ENCODE results near the gene USP37. TPM values are rescaled to one million over a fixed set of nuclear protein-coding genes. Genes with fewer than 3 reads are reported as not detected.

USP37 gene
- total and polyA plus RNA-seq, 2 of the 13 experiments (the other 11 are each of a cell fraction or from before 2014, with no cell fraction given), result 6.5 to 30.6 TPM

DNA sequence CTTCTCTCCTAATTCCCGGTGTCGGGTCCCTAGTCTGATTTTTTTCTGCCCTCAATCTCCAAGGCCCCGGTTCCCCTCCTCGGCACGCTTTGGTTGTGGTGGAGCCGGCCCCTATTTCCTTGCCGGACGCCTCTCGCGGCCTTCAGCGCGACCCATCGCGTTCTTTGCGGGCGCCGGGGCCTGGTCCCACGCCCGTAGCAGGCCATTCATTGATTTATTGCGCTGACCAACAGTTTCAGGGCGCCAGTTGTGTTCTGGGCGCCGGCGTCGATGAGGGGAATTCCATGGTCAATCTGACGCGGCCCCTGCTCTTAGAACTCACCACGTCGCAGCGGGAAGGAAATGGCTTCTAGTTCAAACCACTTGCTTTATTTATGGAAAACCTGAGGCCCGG is 884 bp upstream of the USP37 start (continued):
- TF ChIP-seq, protein P1, sequence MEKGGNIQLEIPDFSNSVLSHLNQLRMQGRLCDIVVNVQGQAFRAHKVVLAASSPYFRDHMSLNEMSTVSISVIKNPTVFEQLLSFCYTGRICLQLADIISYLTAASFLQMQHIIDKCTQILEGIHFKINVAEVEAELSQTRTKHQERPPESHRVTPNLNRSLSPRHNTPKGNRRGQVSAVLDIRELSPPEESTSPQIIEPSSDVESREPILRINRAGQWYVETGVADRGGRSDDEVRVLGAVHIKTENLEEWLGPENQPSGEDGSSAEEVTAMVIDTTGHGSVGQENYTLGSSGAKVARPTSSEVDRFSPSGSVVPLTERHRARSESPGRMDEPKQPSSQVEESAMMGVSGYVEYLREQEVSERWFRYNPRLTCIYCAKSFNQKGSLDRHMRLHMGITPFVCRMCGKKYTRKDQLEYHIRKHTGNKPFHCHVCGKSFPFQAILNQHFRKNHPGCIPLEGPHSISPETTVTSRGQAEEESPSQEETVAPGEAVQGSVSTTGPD (CRISPR knock-in tag; IDR thresholded peaks at IDR 0.05), result peak; percentile 21; the same call in 1 of the 2 replicates
- TF ChIP-seq GATAD2A (CRISPR knock-in tag; IDR thresholded peaks at IDR 0.05) (no peak; the same call in 1 of the 2 replicates), CBX1 (IDR thresholded peaks at IDR 0.05; ENCODE audit: low read depth) (no peak), DPF2 (CRISPR knock-in tag; IDR thresholded peaks at IDR 0.05; ENCODE audit: borderline replicate concordance, low read depth) (no peak), SOX6 (IDR thresholded peaks at IDR 0.05) (no peak), SOX6 (CRISPR knock-in tag; IDR thresholded peaks at IDR 0.05) (no peak; the same call in 1 of the 2 replicates), ELF4 (CRISPR knock-in tag; IDR thresholded peaks at IDR 0.05; ENCODE audit: borderline replicate concordance) (0 out of 2 replicates have a peak, but pooled peaks have one; percentile 42), ZKSCAN1 (IDR thresholded peaks at IDR 0.05; ENCODE audit: low read length) (no peak), ZNF225 (CRISPR knock-in tag; IDR thresholded peaks at IDR 0.05) (no peak), RXRA (CRISPR knock-in tag; IDR thresholded peaks at IDR 0.05) (no peak; the same call in 1 of the 2 replicates), MBNL3 (CRISPR knock-in tag; conservative IDR thresholded peaks at IDR 0.05) (no peak), SP5 (CRISPR knock-in tag; IDR thresholded peaks at IDR 0.05; ENCODE audit: borderline replicate concordance, low read depth) (no peak)
- TF ChIP-seq, protein P2, sequence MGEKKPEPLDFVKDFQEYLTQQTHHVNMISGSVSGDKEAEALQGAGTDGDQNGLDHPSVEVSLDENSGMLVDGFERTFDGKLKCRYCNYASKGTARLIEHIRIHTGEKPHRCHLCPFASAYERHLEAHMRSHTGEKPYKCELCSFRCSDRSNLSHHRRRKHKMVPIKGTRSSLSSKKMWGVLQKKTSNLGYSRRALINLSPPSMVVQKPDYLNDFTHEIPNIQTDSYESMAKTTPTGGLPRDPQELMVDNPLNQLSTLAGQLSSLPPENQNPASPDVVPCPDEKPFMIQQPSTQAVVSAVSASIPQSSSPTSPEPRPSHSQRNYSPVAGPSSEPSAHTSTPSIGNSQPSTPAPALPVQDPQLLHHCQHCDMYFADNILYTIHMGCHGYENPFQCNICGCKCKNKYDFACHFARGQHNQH (CRISPR knock-in tag; IDR thresholded peaks at IDR 0.05), result peak; percentile 64
- TF ChIP-seq, protein P3, sequence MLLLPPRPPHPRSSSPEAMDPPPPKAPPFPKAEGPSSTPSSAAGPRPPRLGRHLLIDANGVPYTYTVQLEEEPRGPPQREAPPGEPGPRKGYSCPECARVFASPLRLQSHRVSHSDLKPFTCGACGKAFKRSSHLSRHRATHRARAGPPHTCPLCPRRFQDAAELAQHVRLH (CRISPR knock-in tag; IDR thresholded peaks at IDR 0.05; ENCODE audit: borderline replicate concordance, low read depth), result no peak
- TF ChIP-seq, protein P4, sequence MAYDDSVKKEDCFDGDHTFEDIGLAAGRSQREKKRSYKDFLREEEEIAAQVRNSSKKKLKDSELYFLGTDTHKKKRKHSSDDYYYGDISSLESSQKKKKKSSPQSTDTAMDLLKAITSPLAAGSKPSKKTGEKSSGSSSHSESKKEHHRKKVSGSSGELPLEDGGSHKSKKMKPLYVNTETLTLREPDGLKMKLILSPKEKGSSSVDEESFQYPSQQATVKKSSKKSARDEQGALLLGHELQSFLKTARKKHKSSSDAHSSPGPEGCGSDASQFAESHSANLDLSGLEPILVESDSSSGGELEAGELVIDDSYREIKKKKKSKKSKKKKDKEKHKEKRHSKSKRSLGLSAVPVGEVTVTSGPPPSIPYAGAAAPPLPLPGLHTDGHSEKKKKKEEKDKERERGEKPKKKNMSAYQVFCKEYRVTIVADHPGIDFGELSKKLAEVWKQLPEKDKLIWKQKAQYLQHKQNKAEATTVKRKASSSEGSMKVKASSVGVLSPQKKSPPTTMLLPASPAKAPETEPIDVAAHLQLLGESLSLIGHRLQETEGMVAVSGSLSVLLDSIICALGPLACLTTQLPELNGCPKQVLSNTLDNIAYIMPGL (CRISPR knock-in tag; IDR thresholded peaks at IDR 0.05; ENCODE audit: borderline replicate concordance in 1 of 2, low read depth in 1 of 2), result peak in 1 of 2 experiments; percentile 66; a peak in 2 of 4 replicates
- TF ChIP-seq, protein P5, sequence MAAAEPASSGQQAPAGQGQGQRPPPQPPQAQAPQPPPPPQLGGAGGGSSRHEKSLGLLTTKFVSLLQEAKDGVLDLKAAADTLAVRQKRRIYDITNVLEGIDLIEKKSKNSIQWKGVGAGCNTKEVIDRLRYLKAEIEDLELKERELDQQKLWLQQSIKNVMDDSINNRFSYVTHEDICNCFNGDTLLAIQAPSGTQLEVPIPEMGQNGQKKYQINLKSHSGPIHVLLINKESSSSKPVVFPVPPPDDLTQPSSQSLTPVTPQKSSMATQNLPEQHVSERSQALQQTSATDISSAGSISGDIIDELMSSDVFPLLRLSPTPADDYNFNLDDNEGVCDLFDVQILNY (CRISPR knock-in tag; conservative IDR thresholded peaks at IDR 0.05), result no peak

All from HepG2 (cell line).